ENCODE measurements around the gene HEXIM1.

DNA sequence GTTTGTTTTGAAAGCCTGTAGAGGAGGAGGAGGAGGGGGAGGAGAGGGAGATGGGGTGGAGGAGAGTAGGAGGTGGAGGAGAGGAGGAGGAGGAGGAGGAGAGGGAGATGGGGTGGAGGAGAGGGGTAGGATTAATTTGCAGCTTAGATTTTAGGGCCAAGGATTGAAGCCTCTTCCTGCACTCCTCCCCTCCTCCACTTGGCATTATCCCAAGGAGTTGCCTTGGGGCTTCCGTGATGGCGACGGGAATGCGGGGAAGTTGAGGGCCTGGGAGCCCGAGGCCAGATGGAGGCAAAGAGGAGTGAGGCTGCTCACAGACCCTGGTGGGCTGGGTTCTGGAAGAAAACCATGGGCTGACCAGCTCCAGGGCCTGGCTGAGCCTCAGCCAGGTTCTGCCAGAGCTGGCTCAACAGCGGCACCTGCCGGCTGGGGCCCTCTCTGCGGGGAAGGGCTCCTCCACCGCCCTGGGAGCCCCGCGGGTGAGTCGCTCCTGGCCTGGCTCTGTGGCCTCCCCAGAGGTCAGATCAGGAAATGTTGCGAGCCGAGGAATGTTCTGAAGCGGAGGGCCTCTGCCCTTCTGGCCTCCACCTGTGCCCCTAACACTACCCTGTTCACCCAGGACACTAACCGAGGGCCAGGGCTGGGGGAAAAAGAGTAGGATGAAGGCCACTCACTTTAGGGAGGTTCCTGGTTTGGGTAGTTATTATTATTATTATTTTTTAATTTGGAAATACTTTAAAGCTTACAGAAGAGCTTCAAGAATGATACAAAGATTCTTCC is 49.5 kb downstream of the HEXIM1 start:
- TF ChIP-seq POLR2A (IDR thresholded peaks at IDR 0.05) (no peak), EP300 (IDR thresholded peaks at IDR 0.05) (peak in 1 of 2 donors; percentile 74)

All from tibial nerve (tissue), 3 donors.